Testis (tissue), 3 donors: ENCODE results near the gene SYCP2. TPM values are rescaled to one million over a fixed set of nuclear protein-coding genes. Genes with fewer than 3 reads are reported as not detected.

ENCODE experiments used
- DNase-seq: peaks from one replicate; pipeline ENCODE4 v3.0.0-alpha.2; 2019
- H3K27ac ChIP-seq, 2 donors: fragments of 200-600 bp; sonication (generic); one replicate each; pipeline ENCODE4 v1.5.1; 2019
- H3K27me3 ChIP-seq: fragments of 200-600 bp; sonication (generic); one replicate; pipeline ENCODE4 v1.5.1; 2019
- H3K36me3 ChIP-seq: fragments of 200-600 bp; sonication (generic); one replicate; pipeline ENCODE4 v1.5.1; 2017; ENCODE audit warnings: low read depth; ENCODE audit errors: missing control alignments
- H3K4me1 ChIP-seq: fragments of 200-600 bp; sonication (generic); one replicate; pipeline ENCODE4 v1.5.1; 2019
- H3K4me3 ChIP-seq, 2 donors: fragments of 200-600 bp; sonication (generic); one replicate each; pipeline ENCODE4 v1.5.1; 2017 to 2019
- H3K9me3 ChIP-seq: fragments of 200-600 bp; sonication (generic); one replicate; pipeline ENCODE4 v1.5.1; 2017
- POLR2A ChIP-seq: fragments of 450-650 bp; IDR thresholded peaks from one replicate; pipeline ENCODE4 v1.6.1; 2017; ENCODE audit warnings: antibody characterized with exemption, mild to moderate bottlenecking, moderate library complexity
- WGBS, 2 donors: methylation state at CpG; one replicate each; pipeline ENCODE4 v1.1.5; 2018; 5-methylcytosine and 5-hydroxymethylcytosine counted together
- intact Hi-C: fragments of 100-400 bp; cut with DNase I; formaldehyde crosslinking; loops from one replicate; pipeline ENCODE4 v1.15.1; 2023; ENCODE audit warnings: low total_unique reads
- polyA plus RNA-seq: library from polyadenylated mRNA; stranded (reverse); fragments of 350-450 nt; fragmentation: Illumina TruSeq; extraction: RNeasy Lipid Tissue Mini Kit (QIAGEN cat#74804); gene quantifications from one replicate; pipeline ENCODE4 v1.2.3, GENCODE V29; 2014; ENCODE audit warnings: low read depth, low replicate concordance; ENCODE audit not compliant: insufficient read depth
- total RNA-seq, 2 donors: library from RNA; depleted of rRNA; stranded (reverse); fragments of >200 nt; gene quantifications; one replicate each; pipeline ENCODE4 v1.2.3, GENCODE V29; 2016
- TF ChIP-seq, protein P1 (sequence below), 3 experiments: fragments of 450-650 bp in 2 of 3; fragments of 200-600 bp in 1 of 3; sonication (generic) in 1 of 3; IDR thresholded peaks; one replicate each; pipeline ENCODE4 v1.5.1; 2016 to 2019; ENCODE audit warnings: antibody characterized with exemption in 3 of 3, mild to moderate bottlenecking in 2 of 3, moderate library complexity in 1 of 3

Gene SYCP2
- total and polyA plus RNA-seq, 3 donors from 2014 or later = 18.8 to 55.8 (median 23.8) TPM

- 91 to 94% methylated on average over 8 of the region's 8 CpGs for WGBS, 2 donors
- H3K4me3 ChIP-seq = no peak overlapping the region
- H3K4me1 ChIP-seq = peaks cover 9% of the 10 kb centered on the region
- no peaks in the 10 kb centered on the region for H3K27me3 ChIP-seq
- TF ChIP-seq, protein P1, sequence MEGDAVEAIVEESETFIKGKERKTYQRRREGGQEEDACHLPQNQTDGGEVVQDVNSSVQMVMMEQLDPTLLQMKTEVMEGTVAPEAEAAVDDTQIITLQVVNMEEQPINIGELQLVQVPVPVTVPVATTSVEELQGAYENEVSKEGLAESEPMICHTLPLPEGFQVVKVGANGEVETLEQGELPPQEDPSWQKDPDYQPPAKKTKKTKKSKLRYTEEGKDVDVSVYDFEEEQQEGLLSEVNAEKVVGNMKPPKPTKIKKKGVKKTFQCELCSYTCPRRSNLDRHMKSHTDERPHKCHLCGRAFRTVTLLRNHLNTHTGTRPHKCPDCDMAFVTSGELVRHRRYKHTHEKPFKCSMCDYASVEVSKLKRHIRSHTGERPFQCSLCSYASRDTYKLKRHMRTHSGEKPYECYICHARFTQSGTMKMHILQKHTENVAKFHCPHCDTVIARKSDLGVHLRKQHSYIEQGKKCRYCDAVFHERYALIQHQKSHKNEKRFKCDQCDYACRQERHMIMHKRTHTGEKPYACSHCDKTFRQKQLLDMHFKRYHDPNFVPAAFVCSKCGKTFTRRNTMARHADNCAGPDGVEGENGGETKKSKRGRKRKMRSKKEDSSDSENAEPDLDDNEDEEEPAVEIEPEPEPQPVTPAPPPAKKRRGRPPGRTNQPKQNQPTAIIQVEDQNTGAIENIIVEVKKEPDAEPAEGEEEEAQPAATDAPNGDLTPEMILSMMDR (IDR thresholded peaks at IDR 0.05) = no peak
- no peak for TF ChIP-seq POLR2A
- H3K36me3 ChIP-seq = no peaks in the 10 kb centered on the region
- H3K27ac ChIP-seq = no peak overlapping the region
- no peak for DNase-seq
- no peaks in the 10 kb centered on the region for H3K9me3 ChIP-seq
- intact Hi-C loops = no loop called here
These were observed 2.2 kb upstream of the SYCP2 start for GRCh38 chr20:59935457-59936185.

- Histone ChIP-seq H3K4me3 (peak overlapping the region; percentile 70 to 79), H3K27ac (peak overlapping the region; percentile 63 to 89), H3K36me3 (no peaks in the 10 kb centered on the region), H3K27me3 (no peaks in the 10 kb centered on the region), H3K9me3 (no peaks in the 10 kb centered on the region), H3K4me1 (peaks cover 9% of the 10 kb centered on the region)
- peak; percentile 84 for DNase-seq
- intact Hi-C loops = no loop called here
- 6 to 7% methylated on average over 17 to 58 of the region's 59 CpGs for WGBS, 2 donors
- TF ChIP-seq, protein P1 (IDR thresholded peaks at IDR 0.05) = peak; percentile 84 to 92 (median 85)
- TF ChIP-seq POLR2A = no peak
These were observed 580 bp upstream of the SYCP2 start for GRCh38 chr20:59933849-59934585.

DNA sequence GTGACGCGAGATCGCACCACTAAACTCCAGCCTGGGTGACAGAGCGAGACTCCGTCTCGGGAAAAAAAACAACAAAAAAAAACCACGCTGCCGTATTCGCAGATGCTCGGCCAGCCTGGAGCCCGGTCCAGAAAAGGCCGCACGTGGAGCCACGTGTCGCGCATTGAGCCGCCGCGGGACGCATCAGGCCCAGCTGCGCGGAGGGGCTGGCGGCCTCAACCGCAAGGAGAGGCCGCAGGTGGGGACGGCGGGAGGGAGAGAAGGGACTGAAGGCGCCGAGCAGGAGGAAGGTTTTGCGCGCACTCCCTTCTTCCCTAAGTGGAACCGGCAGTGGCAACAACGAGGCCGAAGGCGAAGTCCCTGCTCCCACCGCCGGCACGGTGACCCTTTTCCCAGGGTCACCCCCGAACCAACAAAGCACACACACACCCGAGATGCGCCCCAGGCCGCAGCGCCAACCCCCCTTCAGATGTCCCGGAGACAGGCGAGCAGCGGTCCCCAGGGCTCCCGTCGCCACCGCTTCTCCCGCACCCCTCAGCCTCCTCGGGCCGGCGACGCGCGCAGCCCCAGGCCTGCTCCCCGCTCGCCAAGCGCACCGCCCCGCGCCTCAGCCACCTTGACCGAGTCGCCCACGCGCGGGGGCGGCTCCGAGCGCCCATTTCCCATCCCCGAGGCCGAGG is 681 bp downstream of the SYCP2 start:
- 67 to 78% methylated on average over 60 to 71 of the region's 72 CpGs for WGBS, 2 donors
- TF ChIP-seq, protein P1 (IDR thresholded peaks at IDR 0.05) = no peak
- no peak for TF ChIP-seq POLR2A
- peak overlapping the region; percentile 63 to 89 for H3K27ac ChIP-seq
- intact Hi-C loops = no loop called here
- H3K9me3 ChIP-seq = no peaks in the 10 kb centered on the region
- no peaks in the 10 kb centered on the region for H3K27me3 ChIP-seq
- peaks cover 3% of the 10 kb centered on the region for H3K4me1 ChIP-seq
- DNase-seq = no peak
- H3K4me3 ChIP-seq = peak overlapping the region; percentile 70 to 79
- no peaks in the 10 kb centered on the region for H3K36me3 ChIP-seq

DNA sequence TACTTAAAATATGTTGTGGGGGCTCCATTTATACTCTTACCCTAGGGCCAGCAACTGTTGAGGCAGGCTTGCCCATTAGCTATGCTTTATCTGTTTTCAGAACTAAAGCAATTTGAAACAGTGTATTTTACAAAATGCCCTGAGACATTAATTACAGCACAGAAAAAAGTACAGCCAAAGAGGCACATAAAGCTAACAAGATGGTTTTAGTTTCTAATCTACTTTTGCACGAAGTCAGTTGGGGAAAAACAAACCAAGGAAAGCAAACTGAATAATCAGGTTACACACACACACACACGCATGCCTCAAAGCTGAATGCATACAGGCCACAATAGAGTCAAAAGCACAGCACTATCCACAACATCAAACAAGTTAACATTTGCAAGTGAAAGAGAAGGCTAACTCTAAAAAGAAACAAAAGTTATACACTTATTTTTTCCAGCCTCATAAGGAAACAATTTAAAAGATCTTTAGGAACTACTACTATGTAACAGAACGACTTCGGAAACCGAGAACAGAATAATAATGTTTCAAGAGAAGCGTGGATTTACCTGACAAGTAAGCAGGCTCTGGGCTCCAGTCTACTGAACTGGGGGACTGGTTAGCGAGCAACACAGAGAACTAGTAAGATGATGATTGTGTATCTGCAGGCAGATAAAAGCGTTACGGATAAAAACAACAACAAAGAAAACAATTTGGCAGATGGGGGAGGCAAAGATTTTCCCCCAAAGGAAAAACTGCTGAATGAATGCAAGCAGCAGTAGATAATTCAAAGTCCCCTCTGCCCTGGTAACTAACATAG is 1.7 kb downstream of the SYCP2 start:
- no peak for DNase-seq
- no peak for TF ChIP-seq POLR2A
- TF ChIP-seq, protein P1 (IDR thresholded peaks at IDR 0.05) = no peak
- Histone ChIP-seq H3K27ac (peak overlapping the region in 1 of 2 donors; percentile 89), H3K36me3 (no peaks in the 10 kb centered on the region), H3K9me3 (no peaks in the 10 kb centered on the region), H3K4me1 (no peaks in the 10 kb centered on the region), H3K27me3 (no peaks in the 10 kb centered on the region), H3K4me3 (no peak overlapping the region)
- WGBS, 2 donors = 52% methylated on average over 9 of the region's 9 CpGs
- intact Hi-C loops = no loop called here
